Endothelial cell of umbilical vein (primary cell): ENCODE results near the gene WDR86. TPM values are rescaled to one million over a fixed set of nuclear protein-coding genes. Genes with fewer than 3 reads are reported as not detected.

Source experiments
- BruUV-seq: library from RNA; stranded (reverse); fragments of 400-500 nt; replicated peaks from 2 replicates; lab custom pipeline; 2021; lab: Mats Ljungman, UMichigan
- CTCF ChIA-PET: fragments of 300-600, 350-600 bp; sonication (Branson Sonifier 250); formaldehyde crosslinking; loops from one replicate; lab custom pipeline; 2021; ENCODE audit warnings: antibody characterized with exemption, inconsistent platforms; lab: Charles Lee
- POLR2A ChIA-PET: fragments of 300-600, 350-600 bp; sonication (Branson Sonifier 250); formaldehyde crosslinking; loops from one replicate; lab custom pipeline; 2021; ENCODE audit warnings: antibody characterized with exemption, inconsistent platforms; lab: Charles Lee
- DNase-seq: peaks from one replicate; pipeline ENCODE4 v3.0.0-alpha.2; 2011; ENCODE audit warnings: low read depth, low spot score
- FAIRE-seq: peaks from 2 replicates; lab custom pipeline; 2011; peaks lifted over from hg19 to GRCh38; lab: Jason Lieb, UNC
- H2AFZ ChIP-seq: 2 replicates; pipeline ENCODE4 v1.6.0; 2012; ENCODE audit warnings: low read depth, low read length, control low read depth, inconsistent platforms
- H3K27ac ChIP-seq: 2 replicates; pipeline ENCODE4 v1.5.1; 2011; ENCODE audit warnings: low read depth, mild to moderate bottlenecking, control low read depth, low read length, moderate library complexity; ENCODE audit not compliant: insufficient read depth
- H3K27me3 ChIP-seq, 2 experiments: 2 replicates each; pipeline versions ENCODE4 v1.6.0 to v1.6.1; 2011; ENCODE audit warnings: low read length in 2 of 2, mixed read lengths in 1 of 2; ENCODE audit not compliant: control insufficient read depth in 2 of 2, insufficient read depth in 2 of 2
- H3K36me3 ChIP-seq, 2 experiments: 2 replicates in 1 of 2; 3 replicates in 1 of 2; pipeline ENCODE4 v1.5.1; 2011; ENCODE audit warnings: low read length in 2 of 2, mild to moderate bottlenecking in 1 of 2, moderate library complexity in 1 of 2; ENCODE audit not compliant: control insufficient read depth in 2 of 2, insufficient read depth in 2 of 2; ENCODE audit errors: extremely low read depth in 1 of 2
- H3K4me1 ChIP-seq: 3 replicates; pipeline ENCODE4 v1.5.1; 2011; ENCODE audit warnings: mild to moderate bottlenecking, low read length; ENCODE audit not compliant: control insufficient read depth, insufficient read depth; ENCODE audit errors: extremely low read depth
- H3K4me2 ChIP-seq: 2 replicates; pipeline ENCODE4 v1.6.1; 2011; ENCODE audit warnings: low read length, control low read depth, mixed read lengths; ENCODE audit not compliant: insufficient read depth
- H3K4me3 ChIP-seq, 3 experiments: fragments of 200-600 bp in 1 of 3; sonication (generic), shearing (Covaris generic) in 1 of 3; replicated peaks in 1 of 3; 2 replicates each; pipeline ENCODE4 v1.5.1; 2011 to 2016; ENCODE audit warnings: control low read depth in 3 of 3, low read length in 3 of 3, mild to moderate bottlenecking in 2 of 3, inconsistent platforms in 1 of 3, low read depth in 1 of 3, moderate library complexity in 1 of 3; ENCODE audit not compliant: insufficient read depth in 1 of 3
- H3K79me2 ChIP-seq: 2 replicates; pipeline ENCODE4 v1.6.0; 2012; ENCODE audit warnings: low read length, inconsistent platforms; ENCODE audit not compliant: control insufficient read depth, insufficient read depth
- H3K9ac ChIP-seq: replicated peaks from 2 replicates; pipeline ENCODE3; 2011; ENCODE audit warnings: low read length, control low read depth; ENCODE audit not compliant: insufficient read depth; ENCODE audit errors: extremely low read depth
- H3K9me1 ChIP-seq: replicated peaks from 3 replicates; pipeline ENCODE4 v1.6.0; 2011; ENCODE audit warnings: mild to moderate bottlenecking, low read length; ENCODE audit not compliant: control insufficient read depth, insufficient read depth; ENCODE audit errors: extremely low read depth
- H3K9me3 ChIP-seq: replicated peaks from 2 replicates; pipeline ENCODE4 v1.5.1; 2012; ENCODE audit warnings: low read length, inconsistent platforms; ENCODE audit not compliant: control insufficient read depth, insufficient read depth
- H4K20me1 ChIP-seq: replicated peaks from 2 replicates; pipeline ENCODE3; 2011; ENCODE audit warnings: mild to moderate bottlenecking, low read length; ENCODE audit not compliant: control insufficient read depth, insufficient read depth; ENCODE audit errors: extremely low read depth
- CTCF ChIP-seq, 2 donors: IDR thresholded peaks; 1 replicate in 1 of 2; 2 replicates in 1 of 2; pipeline ENCODE4 v1.5.1; 2011; ENCODE audit warnings: low read length in 2 of 2, mild to moderate bottlenecking in 2 of 2, moderate library complexity in 2 of 2, control low read depth in 1 of 2, inconsistent platforms in 1 of 2, low read depth in 1 of 2; ENCODE audit not compliant: insufficient read depth in 1 of 2; ENCODE audit errors: extremely low read depth in 1 of 2
- EZH2 ChIP-seq: IDR thresholded peaks from 2 replicates; pipeline ENCODE4 v1.6.1; 2012; ENCODE audit warnings: borderline replicate concordance, low read depth, mild to moderate bottlenecking, moderate library complexity, low read length, inconsistent platforms; ENCODE audit not compliant: severe bottlenecking
- FOS ChIP-seq: IDR thresholded peaks from 2 replicates; pipeline ENCODE4 v1.6.1; 2011; ENCODE audit warnings: mild to moderate bottlenecking, low read length, moderate library complexity, borderline replicate concordance; ENCODE audit not compliant: insufficient read depth
- GATA2 ChIP-seq: IDR thresholded peaks from 2 replicates; pipeline ENCODE4 v1.7.0; 2011; ENCODE audit warnings: low read depth, mild to moderate bottlenecking, moderate library complexity, mixed read lengths, low read length; ENCODE audit not compliant: insufficient read length, insufficient read depth
- JUN ChIP-seq: IDR thresholded peaks from 2 replicates; pipeline ENCODE4 v1.6.1; 2011; ENCODE audit warnings: borderline replicate concordance, low read depth; ENCODE audit not compliant: insufficient read length, insufficient read depth
- MAX ChIP-seq: IDR thresholded peaks from 2 replicates; pipeline ENCODE4 v1.6.1; 2011; ENCODE audit not compliant: insufficient read depth, insufficient read length
- MYC ChIP-seq: IDR thresholded peaks from one replicate; pipeline ENCODE4 v1.6.1; 2011; ENCODE audit warnings: mild to moderate bottlenecking, low read depth, low read length
- POLR2A ChIP-seq: IDR thresholded peaks from 2 replicates; pipeline ENCODE4 v1.6.1; 2012; ENCODE audit warnings: low read depth, mild to moderate bottlenecking, control low read depth, low read length
- POLR2AphosphoS5 ChIP-seq: IDR thresholded peaks from 2 replicates; pipeline ENCODE4 v1.6.1; 2012; ENCODE audit warnings: low read depth, mild to moderate bottlenecking, control low read depth, low read length, moderate library complexity; ENCODE audit not compliant: insufficient read depth
- dilution Hi-C: fragments of 300-500 bp; cut with MboI; formaldehyde crosslinking; loops from one replicate; pipeline ENCODE4 v1.15.0; 2019; ENCODE audit warnings: low sequenced_read_pairs; ENCODE audit not compliant: extremely low pct_ligation_motif_present
- intact Hi-C: fragments of 100-400 bp; cut with micrococcal nuclease; formaldehyde crosslinking; loops from one replicate; pipeline ENCODE4 v1.10.0; 2022
- polyA plus RNA-seq, 4 experiments: library from polyadenylated mRNA; depleted of rRNA in 3 of 4; stranded (reverse) in 3 of 4; unstranded in 1 of 4; fragments of >200 nt; gene quantifications; 2 replicates each; pipeline versions ENCODE4 v1.2.1 to v1.2.3, GENCODE V29; 2011 to 2012; ENCODE audit warnings: missing spikeins in 1 of 4
- total RNA-seq: library from RNA; stranded (reverse); gene quantifications from 2 replicates; pipeline ENCODE4 v1.2.3, GENCODE V29; 2021

The WDR86 gene
- total and polyA plus RNA-seq, 2 donors (not counting 3 experiments of a cell fraction or from before 2014, with no cell fraction given) = not detected

GRCh38 chr7:151375530-151376217, 34.2 kb downstream of the WDR86 start:
- BruUV-seq = no TSS peak
- Histone ChIP-seq H3K9ac (no peak overlapping the region), H3K9me1 (no peaks in the 10 kb centered on the region), H3K9me3 (no peaks in the 10 kb centered on the region), H3K36me3 (peaks cover 0 to 23% of the 10 kb centered on the region in 2 experiments), H3K4me3 (no peak overlapping the region), H3K27ac (no peak overlapping the region), H3K4me1 (no peaks in the 10 kb centered on the region), H3K4me2 (no peak overlapping the region), H2AFZ (no peak overlapping the region), H4K20me1 (no peaks in the 10 kb centered on the region), H3K79me2 (no peaks in the 10 kb centered on the region), H3K27me3 (no peaks in the 10 kb centered on the region)
- DNase-seq (no peak), FAIRE-seq (no peak)
- ChIA-PET POLR2A (no interaction called here), CTCF (interaction anchor here (6.3 kb wide), 1 partner anchor 73 kb away, joined by 44 read pairs; no protein-coding TSS in a partner anchor)
- dilution Hi-C loops (no loop called here), intact Hi-C loops (no loop called here)
- TF ChIP-seq POLR2AphosphoS5 = no peak
- TF ChIP-seq FOS = no peak
- TF ChIP-seq POLR2A = no peak
- TF ChIP-seq CTCF (IDR thresholded peaks at IDR 0.05; ENCODE audit: extremely low read depth in 1 of 2, insufficient read depth in 1 of 2, low read depth in 1 of 2, low read length in 2 of 2) = no peak
- no peak for TF ChIP-seq GATA2
- TF ChIP-seq EZH2 = no peak
- TF ChIP-seq JUN = no peak
- TF ChIP-seq MAX = no peak
- no peak for TF ChIP-seq MYC
